Measurements from ENCODE around the gene RNF41.
"Not testable (repeated sequence)": the region's sequence is repeated elsewhere in the genome, so short reads cannot be mapped to it uniquely, and the experiment has no call there.

Gene RNF41

DNA sequence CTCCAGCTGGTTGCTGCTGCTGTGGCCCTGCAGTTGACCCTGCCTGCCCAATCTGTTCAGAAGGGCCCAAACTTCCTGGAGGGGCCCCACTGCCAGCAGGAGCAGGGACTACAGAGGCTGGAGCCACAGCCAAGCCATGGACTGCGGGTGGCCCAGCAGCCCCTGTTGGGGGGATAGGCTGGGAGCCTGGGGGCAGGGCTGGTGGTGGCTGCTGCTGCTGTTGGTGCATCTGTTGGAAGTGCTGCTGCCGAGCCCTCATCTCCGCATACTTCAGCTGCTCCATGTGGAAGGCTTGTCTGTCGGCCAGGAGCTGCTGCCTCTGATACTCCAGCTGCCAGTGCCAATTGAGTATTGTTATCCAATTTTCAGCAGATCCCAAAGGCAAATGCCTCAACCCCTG lies 56.4 kb downstream of the RNF41 start:
- no peak for DNase-seq (ENCODE audit: low spot score)

GRCh38 chr12:56164345-56164729 lies 57.4 kb downstream of the RNF41 start:
- no peak for DNase-seq (ENCODE audit: low spot score)

DNA sequence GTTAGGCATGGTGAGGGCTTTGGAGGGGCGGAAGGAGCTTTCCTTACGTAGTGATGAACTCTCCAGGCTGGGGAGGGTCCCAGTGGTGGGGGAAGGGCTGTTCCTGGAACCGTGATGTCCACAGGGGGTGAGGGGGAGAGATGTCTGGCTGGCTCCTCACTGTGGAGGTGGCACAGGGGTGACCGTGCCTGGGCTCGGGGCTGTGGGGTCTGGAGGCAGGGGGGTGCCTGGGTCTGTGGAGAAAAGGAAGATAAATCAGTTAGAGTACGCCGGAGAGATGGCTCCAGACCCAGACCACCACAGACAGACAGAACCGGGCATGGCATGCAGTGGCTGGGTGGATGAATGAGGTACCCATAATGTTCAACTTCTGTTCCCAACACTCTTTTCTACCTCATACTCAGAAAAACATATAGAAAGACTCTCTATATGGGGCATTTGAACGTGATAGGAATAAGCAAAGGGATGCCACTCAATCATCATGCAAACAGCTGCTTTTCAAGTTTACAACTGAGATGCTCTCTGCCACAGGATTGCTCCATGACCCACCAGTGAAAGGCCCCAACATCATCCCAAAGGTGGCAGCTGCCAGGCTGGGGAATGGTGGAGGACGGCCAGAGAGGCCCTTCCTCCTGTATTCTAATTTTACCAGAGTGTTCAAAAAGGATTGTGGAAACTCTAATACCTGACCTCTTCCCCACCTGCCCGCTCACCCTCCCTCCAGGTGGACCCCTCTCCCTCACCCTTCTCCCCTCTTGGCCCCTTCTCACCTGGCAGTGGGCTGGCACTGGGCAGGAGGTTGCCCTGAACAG lies 58.0 kb downstream of the RNF41 start:
- DNase-seq (ENCODE audit: low spot score): no peak

GRCh38 chr12:56162468-56163290 lies 59.0 kb downstream of the RNF41 start:
- DNase-seq (ENCODE audit: low spot score): no peak

GRCh38 chr12:56161690-56162351 lies 59.9 kb downstream of the RNF41 start:
- no peak for DNase-seq (ENCODE audit: low spot score)

- no peak for DNase-seq (ENCODE audit: low spot score)
Measured at GRCh38 chr12:56160894-56161689, 60.6 kb downstream of the RNF41 start.

GRCh38 chr12:56160193-56160763 lies 61.4 kb downstream of the RNF41 start:
- DNase-seq (ENCODE audit: low spot score): peak; percentile 64

DNA sequence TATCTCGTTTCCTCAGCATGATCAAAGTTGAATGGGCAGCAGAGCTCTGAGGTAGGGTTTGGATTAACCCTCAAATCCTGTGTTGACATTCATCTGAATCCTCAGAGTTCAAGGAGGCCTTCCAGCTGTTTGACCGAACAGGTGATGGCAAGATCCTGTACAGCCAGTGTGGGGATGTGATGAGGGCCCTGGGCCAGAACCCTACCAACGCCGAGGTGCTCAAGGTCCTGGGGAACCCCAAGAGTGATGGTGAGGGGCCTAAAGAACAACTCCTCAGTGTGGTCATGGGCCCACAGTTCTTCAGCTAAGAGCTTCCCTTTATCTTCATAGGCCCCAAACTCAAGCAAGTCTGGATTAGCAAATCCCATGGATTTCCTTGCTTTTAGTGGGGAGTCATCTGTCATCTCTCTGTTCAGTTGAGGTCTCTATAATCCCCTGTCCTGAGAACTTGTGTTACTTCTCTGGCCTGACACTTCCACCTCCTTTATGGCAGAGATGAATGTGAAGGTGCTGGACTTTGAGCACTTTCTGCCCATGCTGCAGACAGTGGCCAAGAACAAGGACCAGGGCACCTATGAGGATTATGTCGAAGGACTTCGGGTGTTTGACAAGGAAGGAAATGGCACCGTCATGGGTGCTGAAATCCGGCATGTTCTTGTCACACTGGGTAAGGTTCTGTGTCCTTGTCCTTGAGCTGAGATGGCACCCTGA lies 62.1 kb downstream of the RNF41 start:
- DNase-seq (ENCODE audit: low spot score): no peak

- peak; percentile 86 for DNase-seq (ENCODE audit: low spot score)
Measured at GRCh38 chr12:56158926-56159461, 62.7 kb downstream of the RNF41 start.

DNA sequence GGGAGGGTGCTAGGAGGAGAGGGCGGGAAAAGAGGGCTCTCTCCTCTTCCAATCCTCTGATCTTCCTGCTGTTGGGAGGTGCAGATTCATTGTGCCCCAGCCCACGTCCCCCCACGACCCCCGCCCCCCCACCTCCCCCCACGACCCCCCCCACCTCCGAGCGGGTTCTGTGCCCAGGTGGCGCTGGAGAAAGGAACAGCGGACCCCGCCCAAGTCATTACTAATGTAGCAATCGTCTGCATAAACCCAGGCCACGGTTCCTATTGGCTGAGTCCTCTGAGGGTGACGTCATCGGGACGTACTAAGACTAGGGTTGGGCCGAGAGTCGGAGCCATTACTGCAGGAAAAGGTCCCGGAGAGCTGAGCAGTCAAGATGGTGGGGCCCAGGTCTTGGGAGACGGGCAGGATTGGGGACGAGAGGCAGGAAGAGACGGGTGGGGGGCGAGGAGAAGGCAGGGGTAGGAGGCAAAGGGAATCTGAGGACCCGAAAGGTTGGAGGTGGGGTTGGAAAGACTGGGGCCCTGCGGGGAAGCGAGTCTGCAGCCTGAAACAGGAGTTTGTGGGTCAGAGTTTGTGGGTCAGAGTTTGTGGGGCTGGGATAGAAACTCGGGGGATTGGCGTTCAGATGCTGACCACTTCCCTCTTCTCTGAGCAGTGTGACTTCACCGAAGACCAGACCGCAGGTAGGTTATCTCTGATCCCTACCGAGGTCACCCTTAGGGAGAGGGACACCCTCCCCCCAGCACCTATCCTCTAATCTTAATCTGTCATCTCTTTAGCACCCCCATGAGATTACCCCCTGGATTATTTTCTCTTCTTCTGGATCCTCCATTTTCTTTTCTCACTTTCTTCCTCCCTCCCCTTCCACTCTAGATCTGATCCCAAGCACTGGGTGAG lies 63.4 kb downstream of the RNF41 start, which contains the start of gene MYL6:
Gene MYL6, plus strand, starts transcription at position 331 of the 897 bp plus-strand sequence. Its CDS starts 43 bp downstream, at position 374.
- DNase-seq (ENCODE audit: low spot score): peak; percentile 94

GRCh38 chr12:56157201-56158028 lies 64.3 kb downstream of the RNF41 start:
- peak; percentile 88 for DNase-seq (ENCODE audit: low spot score)

GRCh38 chr12:56156464-56157200 lies 65.1 kb downstream of the RNF41 start:
- DNase-seq (ENCODE audit: low spot score): not testable (repeated sequence)

- DNase-seq (ENCODE audit: low spot score): no peak
Measured at GRCh38 chr12:56155256-56155845, 66.4 kb downstream of the RNF41 start.

DNA sequence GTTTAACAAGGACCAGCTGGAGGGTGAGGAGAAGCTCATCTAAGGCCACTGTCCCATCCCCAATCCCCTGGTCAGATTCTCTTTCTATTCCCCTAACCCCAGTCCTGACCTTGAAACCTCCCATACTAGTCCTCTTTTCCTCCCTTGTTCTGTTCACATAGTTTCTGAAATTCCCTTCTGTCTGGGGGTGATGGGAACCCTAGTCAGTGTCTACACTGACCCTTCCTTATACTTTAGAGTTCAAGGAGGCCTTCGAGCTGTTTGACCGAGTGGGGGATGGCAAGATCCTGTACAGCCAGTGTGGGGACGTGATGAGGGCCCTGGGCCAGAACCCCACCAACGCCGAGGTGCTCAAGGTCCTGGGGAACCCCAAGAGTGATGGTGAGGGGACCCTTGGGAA lies 66.9 kb downstream of the RNF41 start:
- DNase-seq (ENCODE audit: low spot score): no peak

DNA sequence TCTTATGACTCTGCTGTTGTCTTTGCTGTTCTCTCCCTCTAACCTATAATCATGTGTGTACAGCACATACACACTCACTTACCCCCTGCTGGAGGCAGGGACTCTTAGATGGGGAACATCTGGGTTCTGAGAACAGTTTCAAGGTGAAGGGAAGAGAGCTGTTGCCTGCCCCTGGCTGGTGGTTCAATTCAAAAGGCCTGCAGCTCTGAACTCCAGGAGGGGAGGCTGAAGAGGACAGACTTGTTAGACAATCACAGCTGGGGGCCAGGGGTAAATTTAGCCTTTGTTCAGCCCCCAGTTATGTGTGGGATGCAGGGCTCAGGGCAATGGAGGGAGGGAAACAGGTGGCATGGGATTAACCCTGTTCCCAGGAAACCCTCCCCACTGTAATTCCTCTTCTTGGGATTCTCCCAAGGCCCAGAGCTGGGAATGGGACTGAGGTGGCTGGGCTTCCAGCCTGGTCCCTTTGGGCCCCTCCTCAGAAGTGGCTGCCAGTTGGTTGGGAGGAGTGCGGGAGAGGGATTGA lies 67.4 kb downstream of the RNF41 start:
- no peak for DNase-seq (ENCODE audit: low spot score)

- DNase-seq (ENCODE audit: low spot score): no peak
Measured at GRCh38 chr12:56153678-56154065, 68.0 kb downstream of the RNF41 start.

Data from GM03348 (cell line).